Calu3 (cell line): ENCODE results near the gene YWHAE. TPM values are rescaled to one million over a fixed set of nuclear protein-coding genes. Genes with fewer than 3 reads are reported as not detected.
"Not testable (repeated sequence)": the region's sequence is repeated elsewhere in the genome, so short reads cannot be mapped to it uniquely, and the experiment has no call there.

Source experiments
- BruUV-seq: library from RNA; stranded (reverse); fragments of 400-500 nt; replicated peaks from 2 replicates; lab custom pipeline; 2021; lab: Mats Ljungman, UMichigan
- CTCF ChIA-PET: fragments of 300-600 bp; sonication (Branson Sonifier 250); formaldehyde crosslinking; loops from one replicate; lab custom pipeline; 2022; ENCODE audit warnings: antibody characterized with exemption; lab: Charles Lee
- DNase-seq: peaks from one replicate; pipeline ENCODE4 v3.0.0; 2022
- H3K27ac Mint-ChIP-seq: one replicate; pipeline ENCODE4 v1.8.0; 2022; ENCODE audit warnings: mixed read lengths; ENCODE audit not compliant: unreplicated experiment
- H3K27me3 Mint-ChIP-seq: one replicate; pipeline ENCODE4 v1.8.0; 2022; ENCODE audit warnings: mixed read lengths; ENCODE audit not compliant: unreplicated experiment
- H3K36me3 Mint-ChIP-seq: one replicate; pipeline ENCODE4 v1.8.0; 2022; ENCODE audit warnings: mild to moderate bottlenecking, moderate library complexity, mixed read lengths; ENCODE audit not compliant: insufficient read depth, unreplicated experiment
- H3K4me1 Mint-ChIP-seq: one replicate; pipeline ENCODE4 v1.8.0; 2022; ENCODE audit warnings: mild to moderate bottlenecking, low read depth, mixed read lengths; ENCODE audit not compliant: unreplicated experiment
- H3K4me3 Mint-ChIP-seq: one replicate; pipeline ENCODE4 v1.8.0; 2022; ENCODE audit warnings: mild to moderate bottlenecking, low read depth, moderate library complexity, mixed read lengths; ENCODE audit not compliant: unreplicated experiment
- H3K9me3 Mint-ChIP-seq: one replicate; pipeline ENCODE4 v1.8.0; 2022; ENCODE audit warnings: low read depth, mixed read lengths; ENCODE audit not compliant: unreplicated experiment
- intact Hi-C: fragments of 100-400 bp; cut with micrococcal nuclease; formaldehyde crosslinking; loops from one replicate; pipeline ENCODE4 v1.10.0; 2022; ENCODE audit not compliant: unreplicated experiment
- total RNA-seq: library from RNA; stranded (reverse); gene quantifications from 2 replicates; pipeline ENCODE4 v1.2.3, GENCODE V29; 2022
- TF ChIP-seq, protein P1 (sequence below): fragments of 200-600 bp; IDR thresholded peaks from one replicate; pipeline ENCODE4 v1.8.0; 2022; ENCODE audit warnings: antibody characterized with exemption; ENCODE audit not compliant: unreplicated experiment

The YWHAE gene
- total RNA-seq, 1 experiment from 2014 or later = 504 TPM

DNA sequence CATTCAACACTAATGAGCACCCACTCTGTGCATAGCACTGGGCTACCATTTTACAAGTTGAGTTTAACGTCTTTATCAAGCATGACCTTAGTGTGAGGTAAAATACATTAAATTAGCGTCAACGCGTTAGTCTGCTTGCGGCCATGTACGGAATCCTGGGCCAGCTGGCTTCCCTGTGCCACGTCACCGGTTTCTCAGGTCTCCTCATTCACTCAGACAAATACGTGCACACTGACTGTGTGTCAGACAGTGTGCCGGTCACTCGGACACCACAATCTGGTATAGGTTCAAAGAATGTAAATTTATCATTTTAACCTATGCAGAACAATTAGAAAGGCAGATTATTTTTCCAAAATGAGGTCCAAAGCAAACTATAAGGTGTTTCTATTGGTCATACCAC lies 21.4 kb upstream of the YWHAE start:
- Mint-ChIP-seq H3K9me3 (no peaks in the 10 kb centered on the region), H3K4me1 (peaks cover 22% of the 10 kb centered on the region), H3K27ac (no peak overlapping the region), H3K27me3 (no peaks in the 10 kb centered on the region), H3K4me3 (no peak overlapping the region), H3K36me3 (peaks cover 36% of the 10 kb centered on the region)
- no TSS peak for BruUV-seq
- TF ChIP-seq, protein P1, sequence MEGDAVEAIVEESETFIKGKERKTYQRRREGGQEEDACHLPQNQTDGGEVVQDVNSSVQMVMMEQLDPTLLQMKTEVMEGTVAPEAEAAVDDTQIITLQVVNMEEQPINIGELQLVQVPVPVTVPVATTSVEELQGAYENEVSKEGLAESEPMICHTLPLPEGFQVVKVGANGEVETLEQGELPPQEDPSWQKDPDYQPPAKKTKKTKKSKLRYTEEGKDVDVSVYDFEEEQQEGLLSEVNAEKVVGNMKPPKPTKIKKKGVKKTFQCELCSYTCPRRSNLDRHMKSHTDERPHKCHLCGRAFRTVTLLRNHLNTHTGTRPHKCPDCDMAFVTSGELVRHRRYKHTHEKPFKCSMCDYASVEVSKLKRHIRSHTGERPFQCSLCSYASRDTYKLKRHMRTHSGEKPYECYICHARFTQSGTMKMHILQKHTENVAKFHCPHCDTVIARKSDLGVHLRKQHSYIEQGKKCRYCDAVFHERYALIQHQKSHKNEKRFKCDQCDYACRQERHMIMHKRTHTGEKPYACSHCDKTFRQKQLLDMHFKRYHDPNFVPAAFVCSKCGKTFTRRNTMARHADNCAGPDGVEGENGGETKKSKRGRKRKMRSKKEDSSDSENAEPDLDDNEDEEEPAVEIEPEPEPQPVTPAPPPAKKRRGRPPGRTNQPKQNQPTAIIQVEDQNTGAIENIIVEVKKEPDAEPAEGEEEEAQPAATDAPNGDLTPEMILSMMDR = no peak
- no peak for DNase-seq
- CTCF ChIA-PET = no interaction called here
- intact Hi-C loops = no loop called here

DNA sequence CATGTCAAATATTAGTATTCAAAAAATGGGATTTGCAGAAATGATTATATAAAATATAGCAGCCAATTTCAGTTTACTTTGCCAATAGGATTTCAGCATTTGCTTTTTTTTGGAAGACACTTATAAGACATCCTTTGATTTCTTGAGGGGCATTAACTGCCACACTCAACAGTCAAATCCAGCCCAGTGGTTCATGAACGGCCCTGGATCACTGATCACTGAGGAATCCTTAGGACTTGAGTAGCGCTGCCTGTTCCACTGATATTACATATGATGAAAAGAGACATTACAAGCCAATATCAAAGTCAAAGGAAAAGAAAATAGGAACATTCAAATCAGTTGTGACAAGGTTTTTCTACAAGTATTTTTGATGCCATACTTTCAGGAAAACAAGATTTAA lies 21.0 kb upstream of the YWHAE start:
- peaks cover 35% of the 10 kb centered on the region for H3K36me3 Mint-ChIP-seq
- H3K27ac Mint-ChIP-seq = no peak overlapping the region
- DNase-seq = no peak
- BruUV-seq = TSS peak; percentile 40
- TF ChIP-seq, protein P1 = no peak
- CTCF ChIA-PET = no interaction called here
- no peaks in the 10 kb centered on the region for H3K9me3 Mint-ChIP-seq
- no peaks in the 10 kb centered on the region for H3K27me3 Mint-ChIP-seq
- intact Hi-C loops = no loop called here
- no peak overlapping the region for H3K4me3 Mint-ChIP-seq
- H3K4me1 Mint-ChIP-seq = peaks cover 22% of the 10 kb centered on the region

DNA sequence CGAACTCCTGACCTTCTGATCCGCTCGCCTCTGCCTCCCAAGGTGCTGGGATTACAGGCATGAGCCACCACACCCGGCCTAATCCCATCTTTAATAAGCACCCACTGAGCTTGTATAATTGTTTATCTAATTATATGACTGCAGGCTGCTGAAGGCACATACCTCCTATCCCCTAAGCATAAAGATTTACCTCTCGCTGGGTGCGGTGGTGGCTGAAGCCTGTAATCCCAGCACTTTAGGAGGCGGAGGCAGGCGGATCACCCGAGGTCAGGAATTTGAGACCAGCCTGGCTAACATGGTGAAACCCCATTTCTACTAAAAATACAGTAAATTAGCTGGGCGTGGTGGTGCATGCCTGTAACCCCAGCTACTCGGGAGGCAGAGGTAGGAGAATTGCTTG lies 20.1 kb upstream of the YWHAE start:
- BruUV-seq = no TSS peak
- no peaks in the 10 kb centered on the region for H3K27me3 Mint-ChIP-seq
- peaks cover 32% of the 10 kb centered on the region for H3K36me3 Mint-ChIP-seq
- peaks cover 22% of the 10 kb centered on the region for H3K4me1 Mint-ChIP-seq
- no peak overlapping the region for H3K27ac Mint-ChIP-seq
- DNase-seq = no peak
- H3K9me3 Mint-ChIP-seq = no peaks in the 10 kb centered on the region
- CTCF ChIA-PET = interaction anchor here (0.7 kb wide), 1 partner anchor 55 kb away, joined by 3 read pairs; no protein-coding TSS in a partner anchor
- H3K4me3 Mint-ChIP-seq = no peak overlapping the region
- intact Hi-C loops = no loop called here
- TF ChIP-seq, protein P1 = no peak

DNA sequence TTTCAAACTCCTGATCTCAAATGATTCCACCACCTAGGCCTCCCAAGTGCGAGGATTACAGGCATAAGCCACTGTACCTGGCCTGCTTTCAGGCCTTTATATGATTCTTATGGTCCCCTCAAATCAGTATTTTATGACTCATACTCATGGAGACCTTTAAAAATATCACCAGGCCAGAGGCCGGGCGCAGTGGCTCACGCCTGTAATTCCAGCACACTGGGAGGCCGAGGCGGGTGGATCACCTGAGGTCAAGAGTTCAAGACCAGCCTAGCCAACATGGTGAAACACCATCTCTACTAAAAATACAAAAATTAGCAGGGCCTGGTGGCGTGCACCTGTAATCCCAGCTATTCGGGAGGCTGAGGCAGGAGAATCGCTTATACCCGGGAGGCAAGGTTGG lies 18.5 kb upstream of the YWHAE start:
- CTCF ChIA-PET, intact Hi-C loops, H3K27ac Mint-ChIP-seq, BruUV-seq, H3K27me3 Mint-ChIP-seq, H3K9me3 Mint-ChIP-seq, H3K4me3 Mint-ChIP-seq, DNase-seq: not testable (repeated sequence)
- peaks cover 19% of the 10 kb centered on the region for H3K4me1 Mint-ChIP-seq
- H3K36me3 Mint-ChIP-seq = peaks cover 27% of the 10 kb centered on the region

DNA sequence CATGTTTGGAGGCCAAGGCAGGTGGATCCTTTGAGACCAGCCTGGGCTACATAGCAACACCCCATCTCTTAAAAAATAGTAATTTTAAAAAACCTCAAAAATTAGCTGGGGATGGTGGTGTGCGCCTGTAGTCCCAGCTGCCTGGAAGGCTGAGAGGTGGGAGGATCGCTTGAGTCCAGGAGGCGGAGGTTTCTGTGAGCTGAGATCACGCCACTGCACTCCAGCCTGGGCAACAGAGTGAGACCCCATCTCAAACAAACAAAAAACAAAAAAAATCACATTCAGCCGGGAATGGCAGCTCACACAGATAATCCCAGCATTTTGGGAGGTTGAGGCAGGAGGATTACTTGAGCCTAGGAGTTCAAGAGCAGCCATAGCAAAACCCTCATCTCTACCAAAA lies 16.4 kb upstream of the YWHAE start:
- CTCF ChIA-PET = no interaction called here
- H3K27me3 Mint-ChIP-seq = no peaks in the 10 kb centered on the region
- intact Hi-C loops = no loop called here
- peaks cover 19% of the 10 kb centered on the region for H3K36me3 Mint-ChIP-seq
- H3K27ac Mint-ChIP-seq = no peak overlapping the region
- peaks cover 9% of the 10 kb centered on the region for H3K4me1 Mint-ChIP-seq
- TF ChIP-seq, protein P1 = no peak
- H3K9me3 Mint-ChIP-seq = no peaks in the 10 kb centered on the region
- no TSS peak for BruUV-seq
- no peak overlapping the region for H3K4me3 Mint-ChIP-seq
- DNase-seq = no peak
